Ascending aorta (tissue), 2 donors: ENCODE results near the gene AXIN1. TPM values are rescaled to one million over a fixed set of nuclear protein-coding genes. Genes with fewer than 3 reads are reported as not detected.

Source experiments
- DNase-seq, 2 donors: peaks; one replicate each; pipeline ENCODE4 v3.0.0-alpha.2; 2019; ENCODE audit warnings: low spot score in 2 of 2
- H3K27ac ChIP-seq, 2 donors: fragments of 200-600 bp; sonication (generic); one replicate each; pipeline ENCODE4 v1.5.1; 2016 to 2017; ENCODE audit warnings: mild to moderate bottlenecking in 1 of 2
- H3K27me3 ChIP-seq: fragments of 200-600 bp; sonication (generic); one replicate; pipeline ENCODE4 v1.5.1; 2017
- H3K36me3 ChIP-seq, 2 donors: fragments of 200-600 bp; sonication (generic); one replicate each; pipeline ENCODE4 v1.5.1; 2016
- H3K4me1 ChIP-seq, 2 donors: fragments of 200-600 bp; sonication (generic); one replicate each; pipeline ENCODE4 v1.5.1; 2016 to 2017; ENCODE audit warnings: mild to moderate bottlenecking in 1 of 2
- H3K4me3 ChIP-seq, 2 donors: fragments of 200-600 bp; sonication (generic); one replicate each; pipeline ENCODE4 v1.5.1; 2016 to 2017; ENCODE audit warnings: mild to moderate bottlenecking in 1 of 2
- H3K9me3 ChIP-seq, 2 donors: fragments of 200-600 bp; sonication (generic); one replicate each; pipeline ENCODE4 v1.5.1; 2016
- CTCF ChIP-seq, 3 experiments: fragments of 200-600 bp in 2 of 3; fragments of 450-650 bp in 1 of 3; sonication (generic) in 2 of 3; IDR thresholded peaks; one replicate each; pipeline ENCODE4 v1.5.1; 2016 to 2019; ENCODE audit warnings: antibody characterized with exemption in 3 of 3, mild to moderate bottlenecking in 1 of 3, moderate library complexity in 1 of 3
- intact Hi-C: fragments of 100-400 bp; cut with DNase I; formaldehyde crosslinking; loops from one replicate; pipeline ENCODE4 v1.15.1; 2023
- total RNA-seq: library from RNA; depleted of rRNA; stranded (reverse); fragments of >200 nt; gene quantifications from one replicate; pipeline ENCODE4 v1.1.0, GENCODE V29; 2016

AXIN1 gene
- total RNA-seq, 1 donor from 2014 or later: 27.6 TPM

GRCh38 chr16:275041-275641 is 77.4 kb downstream of the AXIN1 start:
- H3K9me3 ChIP-seq: no peaks in the 10 kb centered on the region
- no peaks in the 10 kb centered on the region for H3K36me3 ChIP-seq
- peak overlapping the region; percentile 57 to 82 for H3K4me3 ChIP-seq
- intact Hi-C loops: no loop called here
- H3K27me3 ChIP-seq: peaks cover 3% of the 10 kb centered on the region
- H3K27ac ChIP-seq: no peak overlapping the region
- TF ChIP-seq CTCF (IDR thresholded peaks at IDR 0.05): no peak
- peaks cover 4 to 7% of the 10 kb centered on the region in 2 donors for H3K4me1 ChIP-seq
- DNase-seq: no peak

GRCh38 chr16:273547-274421 is 78.7 kb downstream of the AXIN1 start:
- DNase-seq: no peak
- Histone ChIP-seq H3K27ac (no peak overlapping the region), H3K27me3 (no peaks in the 10 kb centered on the region), H3K4me3 (no peak overlapping the region), H3K9me3 (no peaks in the 10 kb centered on the region), H3K36me3 (no peaks in the 10 kb centered on the region), H3K4me1 (peaks cover 4 to 7% of the 10 kb centered on the region in 2 donors)
- intact Hi-C loops: no loop called here
- TF ChIP-seq CTCF (IDR thresholded peaks at IDR 0.05): no peak

GRCh38 chr16:272633-273546 is 79.6 kb downstream of the AXIN1 start:
- H3K36me3 ChIP-seq: no peaks in the 10 kb centered on the region
- intact Hi-C loops: no loop called here
- no peaks in the 10 kb centered on the region for H3K27me3 ChIP-seq
- no peak overlapping the region for H3K27ac ChIP-seq
- H3K4me3 ChIP-seq: no peak overlapping the region
- DNase-seq: no peak
- H3K9me3 ChIP-seq: no peaks in the 10 kb centered on the region
- H3K4me1 ChIP-seq: peaks cover 4 to 7% of the 10 kb centered on the region in 2 donors
- no peak for TF ChIP-seq CTCF (IDR thresholded peaks at IDR 0.05)

- Histone ChIP-seq H3K4me1 (peaks cover 4 to 7% of the 10 kb centered on the region in 2 donors), H3K4me3 (no peak overlapping the region), H3K27me3 (no peaks in the 10 kb centered on the region), H3K27ac (no peak overlapping the region), H3K36me3 (no peaks in the 10 kb centered on the region), H3K9me3 (no peaks in the 10 kb centered on the region)
- DNase-seq: no peak
- intact Hi-C loops: no loop called here
- no peak for TF ChIP-seq CTCF (IDR thresholded peaks at IDR 0.05)
Observed at GRCh38 chr16:270381-271255, 81.9 kb downstream of the AXIN1 start.
